Lower leg skin (tissue), 4 donors: Measurements from ENCODE around the gene LTK. TPM values are rescaled to one million over a fixed set of nuclear protein-coding genes. Genes with fewer than 3 reads are reported as not detected.

ENCODE experiments used
- DNase-seq, 2 donors: peaks; one replicate each; pipeline ENCODE4 v3.0.0-alpha.2; 2019; ENCODE audit warnings: low spot score in 2 of 2
- H3K4me3 ChIP-seq: fragments of 200-600 bp; sonication (generic); 2 replicates; pipeline ENCODE4 v1.5.1; 2017; ENCODE audit warnings: mild to moderate bottlenecking, low read depth; ENCODE audit not compliant: poor library complexity, severe bottlenecking
- CTCF ChIP-seq, 3 donors: fragments of 450-650 bp; IDR thresholded peaks; one replicate each; pipeline ENCODE4 v1.5.1; 2016; ENCODE audit warnings: antibody characterized with exemption in 3 of 3, mild to moderate bottlenecking in 3 of 3, moderate library complexity in 2 of 3
- POLR2A ChIP-seq, 2 donors: fragments of 450-650 bp; IDR thresholded peaks; one replicate each; pipeline ENCODE4 v1.6.1; 2016 to 2017; ENCODE audit warnings: antibody characterized with exemption in 2 of 2, mild to moderate bottlenecking in 1 of 2, moderate library complexity in 1 of 2
- WGBS, 2 donors: methylation state at CpG; one replicate each; pipeline ENCODE4 v1.1.5; 2018; 5-methylcytosine and 5-hydroxymethylcytosine counted together
- intact Hi-C: fragments of 100-400 bp; cut with DNase I; formaldehyde crosslinking; loops from one replicate; pipeline ENCODE4 v1.15.0; 2023; ENCODE audit warnings: low total_unique reads
- total RNA-seq, 4 donors: library from RNA; depleted of rRNA; stranded (reverse); fragments of >200 nt; gene quantifications; one replicate each; pipeline ENCODE4 v1.1.0, GENCODE V29; 2016

The LTK gene
- total RNA-seq, 4 donors from 2014 or later: 0.46 to 0.54 (median 0.52) TPM; not detected in 1

DNA sequence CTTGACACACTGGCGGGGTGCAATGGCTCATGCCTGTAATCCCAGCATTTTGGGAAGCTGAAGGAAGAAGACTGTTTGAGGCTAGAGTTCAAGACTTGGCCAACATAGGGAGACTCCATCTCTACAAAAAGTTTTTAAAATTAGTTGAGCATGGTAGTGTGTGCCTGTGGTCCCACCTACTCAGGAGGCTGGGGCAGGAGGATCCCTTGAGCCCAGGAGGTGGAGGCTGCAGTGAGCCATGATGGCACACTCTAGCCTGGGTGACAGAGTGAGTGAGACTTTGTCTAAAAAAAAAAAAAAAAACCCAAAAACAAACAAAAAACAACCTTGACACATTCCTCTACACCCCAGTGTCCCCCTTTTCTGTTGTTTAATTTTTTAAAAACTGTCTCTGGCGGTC, 24.0 kb downstream of the LTK start:
- 93 to 97% methylated on average over 2 of the region's 2 CpGs for WGBS, 2 donors
- intact Hi-C loops: no loop called here
- no peak for TF ChIP-seq CTCF (IDR thresholded peaks at IDR 0.05)
- no peak for TF ChIP-seq POLR2A (IDR thresholded peaks at IDR 0.05)
- DNase-seq: no peak
- H3K4me3 ChIP-seq: no peak overlapping the region

DNA sequence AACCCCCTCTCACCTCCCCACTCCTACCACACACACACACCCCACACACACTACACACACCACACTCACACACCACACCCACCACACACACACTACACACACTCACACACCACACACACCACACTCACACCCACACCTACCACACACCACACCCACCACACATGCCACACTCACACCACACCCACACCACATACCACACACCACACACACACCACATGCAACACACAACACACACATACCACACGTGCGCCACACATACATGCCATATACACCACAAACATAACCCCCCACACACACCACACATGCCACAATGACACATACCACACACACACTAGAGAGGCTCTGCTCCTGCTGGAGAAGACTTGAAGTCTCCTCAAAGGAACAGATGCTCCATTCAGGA, 25.8 kb downstream of the LTK start:
- WGBS, 2 donors: 82 to 88% methylated on average over 2 of the region's 2 CpGs
- TF ChIP-seq POLR2A (IDR thresholded peaks at IDR 0.05) (no peak), CTCF (IDR thresholded peaks at IDR 0.05) (no peak)
- DNase-seq: no peak
- intact Hi-C loops: no loop called here
- H3K4me3 ChIP-seq: no peak overlapping the region

DNA sequence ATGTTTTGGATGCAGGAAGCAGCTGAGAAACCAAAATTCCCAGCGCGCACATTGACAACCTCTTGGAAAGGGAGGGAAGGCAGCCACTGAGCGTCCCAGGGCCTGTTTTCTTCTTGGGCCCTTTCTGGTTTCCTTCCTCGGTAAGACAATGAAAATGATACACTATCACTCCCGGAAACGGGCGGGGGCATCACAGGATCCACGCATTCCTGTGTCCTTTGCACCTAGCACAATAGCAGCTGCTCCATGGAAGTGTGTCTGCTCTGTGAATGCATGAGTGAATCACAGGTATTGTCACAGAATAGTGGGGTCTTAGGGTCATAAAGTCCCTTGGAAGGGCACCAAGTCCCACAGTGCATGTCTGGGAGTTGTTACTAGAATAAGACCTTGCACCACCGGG, 26.2 kb downstream of the LTK start:
- TF ChIP-seq POLR2A (IDR thresholded peaks at IDR 0.05) (no peak), CTCF (IDR thresholded peaks at IDR 0.05) (no peak)
- no peak overlapping the region for H3K4me3 ChIP-seq
- intact Hi-C loops: no loop called here
- WGBS, 2 donors: 74 to 83% methylated on average over 9 of the region's 9 CpGs
- DNase-seq: no peak

GRCh38 chr15:41486286-41486685, 27.3 kb downstream of the LTK start:
- intact Hi-C loops: no loop called here
- no peak overlapping the region for H3K4me3 ChIP-seq
- WGBS, 2 donors: 87 to 92% methylated on average over 32 to 42 of the region's 43 CpGs
- TF ChIP-seq POLR2A (IDR thresholded peaks at IDR 0.05) (no peak), CTCF (IDR thresholded peaks at IDR 0.05) (no peak)
- DNase-seq: no peak

DNA sequence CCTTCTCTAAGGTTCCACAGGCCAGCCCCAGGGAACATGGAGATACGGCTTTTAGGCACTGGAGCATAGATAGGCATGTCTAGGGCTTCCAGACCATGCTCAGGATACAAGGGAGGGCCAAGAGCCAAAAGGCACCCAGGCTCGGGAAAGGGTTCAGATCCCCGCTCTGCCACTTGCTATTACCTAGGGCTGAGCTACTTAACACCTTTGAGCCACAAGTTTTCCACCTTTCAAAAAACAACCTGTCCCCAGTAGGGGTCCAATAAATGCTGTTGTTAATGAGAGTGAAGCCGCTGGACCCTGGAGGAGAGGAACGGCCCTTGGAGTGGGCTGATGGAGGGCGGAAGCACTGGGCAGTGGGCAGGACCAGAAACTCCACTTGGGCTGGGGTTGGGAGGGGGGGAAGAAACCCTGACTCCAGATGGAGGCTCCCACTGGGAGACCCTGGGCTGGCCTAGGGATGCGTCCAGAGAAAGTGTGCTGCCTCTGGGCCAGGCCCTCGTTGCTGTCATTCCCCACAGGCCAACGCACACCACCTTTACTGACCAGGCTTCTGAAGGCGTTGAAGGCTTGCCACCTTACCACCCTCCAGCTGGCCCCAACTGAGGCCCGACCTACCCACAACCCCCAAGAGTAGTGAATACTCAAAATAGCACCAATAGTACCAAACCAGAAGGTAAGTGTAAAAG, 28.5 kb downstream of the LTK start:
- DNase-seq: no peak
- intact Hi-C loops: no loop called here
- WGBS, 2 donors: 71 to 80% methylated on average over 11 of the region's 11 CpGs
- TF ChIP-seq POLR2A (IDR thresholded peaks at IDR 0.05) (no peak), CTCF (IDR thresholded peaks at IDR 0.05) (no peak)
- H3K4me3 ChIP-seq: no peak overlapping the region

DNA sequence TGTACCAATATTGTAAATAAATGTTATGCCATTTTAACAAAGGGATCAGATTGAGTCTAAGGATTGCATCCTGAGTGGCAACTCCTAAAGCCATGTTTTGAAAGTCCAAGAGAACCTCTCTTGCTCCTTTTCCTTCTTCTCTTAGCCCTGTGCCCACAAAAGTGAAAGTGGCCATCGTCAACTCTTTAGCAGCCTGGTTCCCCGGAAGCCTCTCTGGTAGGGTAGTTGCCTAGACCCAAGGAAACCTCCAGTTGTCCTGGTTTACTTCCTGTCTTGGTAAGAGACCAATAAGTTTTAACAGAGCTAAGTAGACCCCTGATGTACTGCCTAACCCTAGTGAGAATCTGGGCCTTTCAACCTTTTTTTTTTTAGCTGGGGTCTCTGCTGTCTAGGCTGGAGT, 30.1 kb downstream of the LTK start:
- DNase-seq: no peak
- intact Hi-C loops: no loop called here
- H3K4me3 ChIP-seq: no peak overlapping the region
- 91 to 96% methylated on average over 2 of the region's 2 CpGs for WGBS, 2 donors
- TF ChIP-seq POLR2A (IDR thresholded peaks at IDR 0.05): no peak
- no peak for TF ChIP-seq CTCF (IDR thresholded peaks at IDR 0.05)
